HG03108 (cell line): ENCODE results near the gene ZPLD1.

Experiments
- ATAC-seq: cut with Tn5 transposase; IDR thresholded peaks from one replicate; pipeline ENCODE4 v1.9.1; 2021; ENCODE audit warnings: moderate library complexity; ENCODE audit not compliant: unreplicated experiment

Gene ZPLD1

GRCh38 chr3:102434715-102435114 is at the start of gene ZPLD1:
Gene ZPLD1 (plus strand): TSS chr3:102435015. CDS start chr3:102438488, 3,473 bp downstream.
- no peak for ATAC-seq

- no peak for ATAC-seq
These were observed 44.5 kb upstream of the ZPLD1 start for GRCh38 chr3:102390171-102390864.

GRCh38 chr3:102390916-102391315 is 43.9 kb upstream of the ZPLD1 start:
- no peak for ATAC-seq

- ATAC-seq: no peak
These were observed 43.3 kb upstream of the ZPLD1 start for GRCh38 chr3:102391491-102391890.

GRCh38 chr3:102394517-102394916 is 40.3 kb upstream of the ZPLD1 start:
- ATAC-seq: no peak

- ATAC-seq: no peak
These were observed 36.6 kb upstream of the ZPLD1 start for GRCh38 chr3:102398176-102398575.

GRCh38 chr3:102398666-102399065 is 36.1 kb upstream of the ZPLD1 start:
- ATAC-seq: no peak

- ATAC-seq: no peak
These were observed 34.7 kb upstream of the ZPLD1 start for GRCh38 chr3:102400142-102400541.

- ATAC-seq: no peak
These were observed 34.0 kb upstream of the ZPLD1 start for GRCh38 chr3:102400766-102401165.

GRCh38 chr3:102410616-102411015 is 24.2 kb upstream of the ZPLD1 start:
- ATAC-seq: no peak

- no peak for ATAC-seq
These were observed 19.3 kb upstream of the ZPLD1 start for GRCh38 chr3:102415553-102415952.

- no peak for ATAC-seq
These were observed 15.0 kb upstream of the ZPLD1 start for GRCh38 chr3:102419786-102420185.

- ATAC-seq: no peak
These were observed 7.0 kb downstream of the ZPLD1 start for GRCh38 chr3:102441832-102442231.

GRCh38 chr3:102443021-102443420 is 8.2 kb downstream of the ZPLD1 start:
- no peak for ATAC-seq

- no peak for ATAC-seq
These were observed 9.3 kb downstream of the ZPLD1 start for GRCh38 chr3:102444101-102444500.

GRCh38 chr3:102447272-102447671 is 12.5 kb downstream of the ZPLD1 start:
- no peak for ATAC-seq

- ATAC-seq: no peak
These were observed 14.5 kb downstream of the ZPLD1 start for GRCh38 chr3:102449341-102449740.

- no peak for ATAC-seq
These were observed 15.1 kb downstream of the ZPLD1 start for GRCh38 chr3:102449930-102450329.

- ATAC-seq: no peak
These were observed 16.2 kb downstream of the ZPLD1 start for GRCh38 chr3:102450976-102451375.

- ATAC-seq: no peak
These were observed 16.7 kb downstream of the ZPLD1 start for GRCh38 chr3:102451543-102451942.

GRCh38 chr3:102454181-102454580 is 19.4 kb downstream of the ZPLD1 start:
- ATAC-seq: no peak

GRCh38 chr3:102457644-102458043 is 22.8 kb downstream of the ZPLD1 start:
- ATAC-seq: no peak

GRCh38 chr3:102460579-102460978 is 25.8 kb downstream of the ZPLD1 start:
- ATAC-seq: no peak
